ENCODE results near the gene LRIT2.

The LRIT2 gene

DNA sequence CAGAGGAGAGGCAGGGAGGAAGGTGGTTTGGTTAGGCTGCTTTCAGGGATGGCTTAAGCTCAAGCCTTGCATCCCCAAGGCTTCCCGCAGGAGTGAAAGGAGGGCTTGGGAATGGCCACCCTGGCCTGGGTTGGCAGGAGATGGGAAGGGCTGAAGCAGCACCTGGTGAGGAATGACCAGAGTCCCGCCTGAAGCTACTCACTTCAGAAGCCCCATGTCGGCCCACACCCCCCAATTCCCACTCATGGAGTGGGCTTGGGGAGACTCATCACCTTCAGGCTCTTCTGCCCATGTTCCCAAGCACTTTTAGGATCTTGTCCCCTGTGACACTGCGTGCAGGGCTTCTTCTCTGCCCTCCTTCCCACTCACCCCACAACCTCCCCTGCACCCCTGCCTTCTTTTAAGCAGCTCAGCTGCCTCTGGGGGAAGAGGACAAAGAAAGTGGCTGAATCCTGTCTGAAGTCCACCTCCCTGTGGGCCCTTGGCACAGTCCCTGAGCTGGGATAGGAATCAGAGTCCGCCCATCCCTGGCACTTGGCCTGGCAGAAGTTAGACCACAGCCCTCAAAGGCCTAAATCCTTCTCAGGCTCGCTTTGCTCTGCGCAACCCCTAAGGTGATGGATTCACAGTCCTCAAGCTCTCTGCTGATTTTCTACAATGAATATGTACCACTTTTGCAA lies 36.0 kb upstream of the LRIT2 start:
- no peaks in the 10 kb centered on the region for H3F3A ChIP-seq (ENCODE audit: control insufficient read depth, insufficient read depth)
- H3K27ac ChIP-seq (ENCODE audit: low read depth, low read length), result no peak overlapping the region
- H3K27me3 ChIP-seq (ENCODE audit: control insufficient read depth, low read length), result peaks cover 9% of the 10 kb centered on the region
- H3K9me2 ChIP-seq (replicated peaks; ENCODE audit: control insufficient read depth, low read length), result no peaks in the 10 kb centered on the region
- H4K20me1 ChIP-seq (ENCODE audit: control insufficient read depth, insufficient read depth, low read depth, low read length), result no peaks in the 10 kb centered on the region
- no peak overlapping the region for H3K4me2 ChIP-seq (ENCODE audit: low read length)
- H3K4me1 ChIP-seq (ENCODE audit: control insufficient read depth, low read length), result no peaks in the 10 kb centered on the region; the same call in 1 of the 2 replicates
- no peaks in the 10 kb centered on the region for H3K36me3 ChIP-seq (ENCODE audit: control insufficient read depth, low read length)
- H3K4me3 ChIP-seq (ENCODE audit: low read length), result no peak overlapping the region
- TF ChIP-seq, protein P1, sequence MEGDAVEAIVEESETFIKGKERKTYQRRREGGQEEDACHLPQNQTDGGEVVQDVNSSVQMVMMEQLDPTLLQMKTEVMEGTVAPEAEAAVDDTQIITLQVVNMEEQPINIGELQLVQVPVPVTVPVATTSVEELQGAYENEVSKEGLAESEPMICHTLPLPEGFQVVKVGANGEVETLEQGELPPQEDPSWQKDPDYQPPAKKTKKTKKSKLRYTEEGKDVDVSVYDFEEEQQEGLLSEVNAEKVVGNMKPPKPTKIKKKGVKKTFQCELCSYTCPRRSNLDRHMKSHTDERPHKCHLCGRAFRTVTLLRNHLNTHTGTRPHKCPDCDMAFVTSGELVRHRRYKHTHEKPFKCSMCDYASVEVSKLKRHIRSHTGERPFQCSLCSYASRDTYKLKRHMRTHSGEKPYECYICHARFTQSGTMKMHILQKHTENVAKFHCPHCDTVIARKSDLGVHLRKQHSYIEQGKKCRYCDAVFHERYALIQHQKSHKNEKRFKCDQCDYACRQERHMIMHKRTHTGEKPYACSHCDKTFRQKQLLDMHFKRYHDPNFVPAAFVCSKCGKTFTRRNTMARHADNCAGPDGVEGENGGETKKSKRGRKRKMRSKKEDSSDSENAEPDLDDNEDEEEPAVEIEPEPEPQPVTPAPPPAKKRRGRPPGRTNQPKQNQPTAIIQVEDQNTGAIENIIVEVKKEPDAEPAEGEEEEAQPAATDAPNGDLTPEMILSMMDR (IDR thresholded peaks at IDR 0.05; ENCODE audit: low read depth, low read length, poor library complexity, severe bottlenecking), result no peak
- no peak for TF ChIP-seq EZH2phosphoT487 (IDR thresholded peaks at IDR 0.05; ENCODE audit: borderline replicate concordance, low read length)
- no peaks in the 10 kb centered on the region for H3K79me2 ChIP-seq (ENCODE audit: control insufficient read depth, low read length)
- no peaks in the 10 kb centered on the region for H3K9me3 ChIP-seq (ENCODE audit: control insufficient read depth, insufficient read depth, low read length)

DNA sequence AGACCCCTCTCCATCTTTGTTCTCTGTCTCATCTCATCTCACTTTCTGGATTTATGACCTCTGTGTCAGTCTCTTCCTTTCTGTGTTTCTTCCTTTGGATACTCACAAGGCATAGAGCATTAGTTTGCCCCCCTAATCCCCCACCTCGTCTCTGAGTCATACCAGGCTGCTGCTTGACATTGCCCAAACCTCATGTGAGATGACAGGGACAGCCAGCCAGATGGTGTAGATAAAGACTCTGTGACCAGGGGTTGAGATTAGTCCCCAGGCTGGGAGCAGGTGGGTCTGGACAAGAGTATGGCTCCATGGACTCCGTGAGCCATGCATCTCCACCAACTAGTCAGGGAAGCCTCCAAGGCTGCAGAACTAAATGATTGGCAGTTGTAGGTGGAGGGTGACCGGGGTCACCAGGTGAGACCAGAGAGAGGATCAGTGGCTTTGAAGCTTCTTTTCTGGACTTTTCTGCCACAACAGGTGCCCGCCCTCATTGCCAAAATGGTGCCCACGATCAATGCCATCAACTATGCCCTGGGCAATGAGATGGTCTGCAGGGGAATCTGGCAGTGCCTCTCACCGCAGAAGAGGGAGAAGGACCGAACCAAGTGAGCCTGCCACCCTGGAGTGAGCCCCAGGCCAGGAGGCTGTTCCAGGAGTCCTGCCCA lies 32.8 kb upstream of the LRIT2 start:
- Histone ChIP-seq H4K20me1 (ENCODE audit: control insufficient read depth, insufficient read depth, low read depth, low read length) (no peaks in the 10 kb centered on the region), H3K9me2 (replicated peaks; ENCODE audit: control insufficient read depth, low read length) (no peaks in the 10 kb centered on the region), H3K4me3 (ENCODE audit: low read length) (no peak overlapping the region), H3K79me2 (ENCODE audit: control insufficient read depth, low read length) (no peaks in the 10 kb centered on the region), H3K36me3 (ENCODE audit: control insufficient read depth, low read length) (no peaks in the 10 kb centered on the region), H3F3A (ENCODE audit: control insufficient read depth, insufficient read depth) (no peaks in the 10 kb centered on the region), H3K4me2 (ENCODE audit: low read length) (no peak overlapping the region), H3K4me1 (ENCODE audit: control insufficient read depth, low read length) (no peaks in the 10 kb centered on the region; the same call in 1 of the 2 replicates), H3K27ac (ENCODE audit: low read depth, low read length) (no peak overlapping the region), H3K9me3 (ENCODE audit: control insufficient read depth, insufficient read depth, low read length) (no peaks in the 10 kb centered on the region), H3K27me3 (ENCODE audit: control insufficient read depth, low read length) (no peaks in the 10 kb centered on the region; the same call in 1 of the 2 replicates)
- TF ChIP-seq EZH2phosphoT487 (IDR thresholded peaks at IDR 0.05; ENCODE audit: borderline replicate concordance, low read length), result no peak
- TF ChIP-seq, protein P1 (IDR thresholded peaks at IDR 0.05; ENCODE audit: low read depth, low read length, poor library complexity, severe bottlenecking), result no peak

DNA sequence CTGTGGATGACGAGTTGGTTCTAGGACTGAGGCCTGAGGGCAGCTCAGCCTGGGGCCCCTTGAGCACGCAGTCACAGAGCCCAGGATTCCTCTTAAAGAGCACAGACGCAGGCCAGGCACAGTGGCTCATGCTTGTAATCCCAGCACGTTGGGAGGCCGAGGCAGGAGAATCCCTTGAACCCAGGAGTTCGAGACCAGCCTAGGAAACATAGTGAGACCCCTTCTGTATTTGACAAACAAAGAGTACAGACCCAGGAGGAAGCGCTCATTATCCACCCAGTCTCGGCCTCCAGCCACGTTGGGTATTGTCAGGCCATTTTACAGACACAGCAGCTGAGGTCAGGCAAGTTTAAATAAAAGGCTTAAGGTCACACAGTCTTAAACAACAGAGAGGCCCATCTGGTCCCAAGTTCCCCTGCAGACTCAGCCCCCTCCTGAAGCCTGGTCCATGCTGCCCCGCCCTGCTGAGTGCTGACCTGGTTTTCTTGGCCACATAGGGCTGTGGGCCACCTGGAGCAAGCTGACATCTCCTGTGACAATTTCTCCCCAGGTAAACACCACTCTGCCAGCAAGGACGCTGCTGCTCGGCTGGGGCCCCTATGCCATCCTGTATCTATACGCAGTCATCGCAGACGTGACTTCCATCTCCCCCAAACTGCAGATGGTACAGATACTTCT lies 32.1 kb upstream of the LRIT2 start:
- Histone ChIP-seq H3K27ac (ENCODE audit: low read depth, low read length) (no peak overlapping the region), H3K79me2 (ENCODE audit: control insufficient read depth, low read length) (no peaks in the 10 kb centered on the region), H3K36me3 (ENCODE audit: control insufficient read depth, low read length) (no peaks in the 10 kb centered on the region), H4K20me1 (ENCODE audit: control insufficient read depth, insufficient read depth, low read depth, low read length) (no peaks in the 10 kb centered on the region), H3K4me1 (ENCODE audit: control insufficient read depth, low read length) (no peaks in the 10 kb centered on the region; the same call in 1 of the 2 replicates), H3K4me2 (ENCODE audit: low read length) (no peak overlapping the region), H3K9me2 (replicated peaks; ENCODE audit: control insufficient read depth, low read length) (no peaks in the 10 kb centered on the region), H3K27me3 (ENCODE audit: control insufficient read depth, low read length) (no peaks in the 10 kb centered on the region; the same call in 1 of the 2 replicates), H3F3A (ENCODE audit: control insufficient read depth, insufficient read depth) (no peaks in the 10 kb centered on the region), H3K9me3 (ENCODE audit: control insufficient read depth, insufficient read depth, low read length) (no peaks in the 10 kb centered on the region), H3K4me3 (ENCODE audit: low read length) (no peak overlapping the region)
- TF ChIP-seq EZH2phosphoT487 (IDR thresholded peaks at IDR 0.05; ENCODE audit: borderline replicate concordance, low read length), result no peak
- TF ChIP-seq, protein P1 (IDR thresholded peaks at IDR 0.05; ENCODE audit: low read depth, low read length, poor library complexity, severe bottlenecking), result peak; percentile 21

Data from DOHH2 (cell line).